WTC11 (cell line): ENCODE results near the gene PIRT.
"Not testable (repeated sequence)": the region's sequence is repeated elsewhere in the genome, so short reads cannot be mapped to it uniquely, and the experiment has no call there.

Experiments used
- ATF1 ChIP-seq: sonication (generic); formaldehyde crosslinking; IDR thresholded peaks from 2 replicates; pipeline ENCODE4 v1.8.1; 2023; ENCODE audit warnings: mild to moderate bottlenecking, moderate library complexity, missing genetic modification reagents
- CREB1 ChIP-seq: sonication (generic); formaldehyde crosslinking; IDR thresholded peaks from 2 replicates; pipeline ENCODE4 v1.8.0; 2023; ENCODE audit warnings: mild to moderate bottlenecking, missing genetic modification reagents
- FOXP1 ChIP-seq: sonication (generic); formaldehyde crosslinking; IDR thresholded peaks from 2 replicates; pipeline ENCODE4 v1.8.0; 2022; ENCODE audit warnings: missing genetic modification reagents, mild to moderate bottlenecking, moderate library complexity, borderline replicate concordance
- JUN ChIP-seq: sonication (generic); formaldehyde crosslinking; IDR thresholded peaks from 2 replicates; pipeline ENCODE4 v1.8.0; 2023; ENCODE audit warnings: mild to moderate bottlenecking, missing genetic modification reagents
- TCF7 ChIP-seq: sonication (generic); formaldehyde crosslinking; IDR thresholded peaks from 2 replicates; pipeline ENCODE4 v1.8.0; 2022; ENCODE audit warnings: mild to moderate bottlenecking, low read depth, missing genetic modification reagents, moderate library complexity
- TP53 ChIP-seq: sonication (generic); formaldehyde crosslinking; IDR thresholded peaks from 2 replicates; pipeline ENCODE4 v1.8.1; 2023; ENCODE audit warnings: mild to moderate bottlenecking, missing genetic modification reagents
- TF ChIP-seq, protein P1 (sequence below): sonication (generic); formaldehyde crosslinking; IDR thresholded peaks from 2 replicates; pipeline ENCODE4 v1.8.1; 2022; ENCODE audit warnings: low read depth, mild to moderate bottlenecking, moderate library complexity, missing genetic modification reagents, borderline replicate concordance
- TF ChIP-seq, protein P2 (sequence below): fragments of 200-600 bp; IDR thresholded peaks from 2 replicates; pipeline ENCODE4 v1.8.0; 2022; ENCODE audit warnings: antibody characterized with exemption
- TF ChIP-seq, protein P3 (sequence below): sonication (generic); formaldehyde crosslinking; IDR thresholded peaks from 2 replicates; pipeline ENCODE4 v1.8.1; 2022; ENCODE audit warnings: low read depth, missing genetic modification reagents, borderline replicate concordance
- TF ChIP-seq, protein P4 (sequence below): sonication (generic); formaldehyde crosslinking; IDR thresholded peaks from 2 replicates; pipeline ENCODE4 v1.8.0; 2022; ENCODE audit warnings: mild to moderate bottlenecking, missing genetic modification reagents
- TF ChIP-seq, protein P5 (sequence below): sonication (generic); formaldehyde crosslinking; IDR thresholded peaks from 2 replicates; pipeline ENCODE4 v1.8.1; 2023; ENCODE audit warnings: mild to moderate bottlenecking, missing genetic modification reagents, borderline replicate concordance
- TF ChIP-seq, protein P6 (sequence below): sonication (generic); formaldehyde crosslinking; conservative IDR thresholded peaks from 2 replicates; pipeline ENCODE4 v1.8.1; 2022; ENCODE audit warnings: mild to moderate bottlenecking, missing genetic modification reagents

DNA sequence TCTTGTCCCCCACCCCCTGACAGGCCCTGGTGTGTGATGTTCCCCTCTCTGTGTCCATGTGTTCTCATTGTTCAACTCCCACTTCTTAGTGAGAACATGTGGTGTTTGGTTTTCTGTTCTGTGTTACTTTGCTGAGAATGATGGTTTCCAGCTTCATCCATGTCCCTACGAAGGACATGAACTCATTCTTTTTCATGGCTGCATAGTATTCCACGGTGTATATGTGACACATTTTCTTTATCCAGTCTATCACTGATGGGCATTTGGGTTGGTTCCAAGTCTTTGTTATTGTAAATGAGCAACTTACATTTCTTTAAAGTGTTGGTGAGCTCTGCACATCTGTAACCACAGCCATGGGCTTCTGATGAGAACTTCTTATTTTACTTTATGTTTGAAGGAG lies 30.9 kb upstream of the PIRT start:
- not testable (repeated sequence) for TF ChIP-seq CREB1 (CRISPR knock-in tag); ATF1 (CRISPR knock-in tag); TCF7 (CRISPR knock-in tag); JUN (CRISPR knock-in tag); TP53 (CRISPR knock-in tag); FOXP1
- TF ChIP-seq, protein P1, sequence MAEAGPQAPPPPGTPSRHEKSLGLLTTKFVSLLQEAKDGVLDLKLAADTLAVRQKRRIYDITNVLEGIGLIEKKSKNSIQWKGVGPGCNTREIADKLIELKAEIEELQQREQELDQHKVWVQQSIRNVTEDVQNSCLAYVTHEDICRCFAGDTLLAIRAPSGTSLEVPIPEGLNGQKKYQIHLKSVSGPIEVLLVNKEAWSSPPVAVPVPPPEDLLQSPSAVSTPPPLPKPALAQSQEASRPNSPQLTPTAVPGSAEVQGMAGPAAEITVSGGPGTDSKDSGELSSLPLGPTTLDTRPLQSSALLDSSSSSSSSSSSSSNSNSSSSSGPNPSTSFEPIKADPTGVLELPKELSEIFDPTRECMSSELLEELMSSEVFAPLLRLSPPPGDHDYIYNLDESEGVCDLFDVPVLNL (CRISPR knock-in tag), result not testable (repeated sequence)
- TF ChIP-seq, protein P2, sequence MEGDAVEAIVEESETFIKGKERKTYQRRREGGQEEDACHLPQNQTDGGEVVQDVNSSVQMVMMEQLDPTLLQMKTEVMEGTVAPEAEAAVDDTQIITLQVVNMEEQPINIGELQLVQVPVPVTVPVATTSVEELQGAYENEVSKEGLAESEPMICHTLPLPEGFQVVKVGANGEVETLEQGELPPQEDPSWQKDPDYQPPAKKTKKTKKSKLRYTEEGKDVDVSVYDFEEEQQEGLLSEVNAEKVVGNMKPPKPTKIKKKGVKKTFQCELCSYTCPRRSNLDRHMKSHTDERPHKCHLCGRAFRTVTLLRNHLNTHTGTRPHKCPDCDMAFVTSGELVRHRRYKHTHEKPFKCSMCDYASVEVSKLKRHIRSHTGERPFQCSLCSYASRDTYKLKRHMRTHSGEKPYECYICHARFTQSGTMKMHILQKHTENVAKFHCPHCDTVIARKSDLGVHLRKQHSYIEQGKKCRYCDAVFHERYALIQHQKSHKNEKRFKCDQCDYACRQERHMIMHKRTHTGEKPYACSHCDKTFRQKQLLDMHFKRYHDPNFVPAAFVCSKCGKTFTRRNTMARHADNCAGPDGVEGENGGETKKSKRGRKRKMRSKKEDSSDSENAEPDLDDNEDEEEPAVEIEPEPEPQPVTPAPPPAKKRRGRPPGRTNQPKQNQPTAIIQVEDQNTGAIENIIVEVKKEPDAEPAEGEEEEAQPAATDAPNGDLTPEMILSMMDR, result not testable (repeated sequence)
- TF ChIP-seq, protein P3, sequence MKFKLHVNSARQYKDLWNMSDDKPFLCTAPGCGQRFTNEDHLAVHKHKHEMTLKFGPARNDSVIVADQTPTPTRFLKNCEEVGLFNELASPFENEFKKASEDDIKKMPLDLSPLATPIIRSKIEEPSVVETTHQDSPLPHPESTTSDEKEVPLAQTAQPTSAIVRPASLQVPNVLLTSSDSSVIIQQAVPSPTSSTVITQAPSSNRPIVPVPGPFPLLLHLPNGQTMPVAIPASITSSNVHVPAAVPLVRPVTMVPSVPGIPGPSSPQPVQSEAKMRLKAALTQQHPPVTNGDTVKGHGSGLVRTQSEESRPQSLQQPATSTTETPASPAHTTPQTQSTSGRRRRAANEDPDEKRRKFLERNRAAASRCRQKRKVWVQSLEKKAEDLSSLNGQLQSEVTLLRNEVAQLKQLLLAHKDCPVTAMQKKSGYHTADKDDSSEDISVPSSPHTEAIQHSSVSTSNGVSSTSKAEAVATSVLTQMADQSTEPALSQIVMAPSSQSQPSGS, result not testable (repeated sequence)
- TF ChIP-seq, protein P4, sequence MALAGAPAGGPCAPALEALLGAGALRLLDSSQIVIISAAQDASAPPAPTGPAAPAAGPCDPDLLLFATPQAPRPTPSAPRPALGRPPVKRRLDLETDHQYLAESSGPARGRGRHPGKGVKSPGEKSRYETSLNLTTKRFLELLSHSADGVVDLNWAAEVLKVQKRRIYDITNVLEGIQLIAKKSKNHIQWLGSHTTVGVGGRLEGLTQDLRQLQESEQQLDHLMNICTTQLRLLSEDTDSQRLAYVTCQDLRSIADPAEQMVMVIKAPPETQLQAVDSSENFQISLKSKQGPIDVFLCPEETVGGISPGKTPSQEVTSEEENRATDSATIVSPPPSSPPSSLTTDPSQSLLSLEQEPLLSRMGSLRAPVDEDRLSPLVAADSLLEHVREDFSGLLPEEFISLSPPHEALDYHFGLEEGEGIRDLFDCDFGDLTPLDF, result not testable (repeated sequence)
- TF ChIP-seq, protein P5, sequence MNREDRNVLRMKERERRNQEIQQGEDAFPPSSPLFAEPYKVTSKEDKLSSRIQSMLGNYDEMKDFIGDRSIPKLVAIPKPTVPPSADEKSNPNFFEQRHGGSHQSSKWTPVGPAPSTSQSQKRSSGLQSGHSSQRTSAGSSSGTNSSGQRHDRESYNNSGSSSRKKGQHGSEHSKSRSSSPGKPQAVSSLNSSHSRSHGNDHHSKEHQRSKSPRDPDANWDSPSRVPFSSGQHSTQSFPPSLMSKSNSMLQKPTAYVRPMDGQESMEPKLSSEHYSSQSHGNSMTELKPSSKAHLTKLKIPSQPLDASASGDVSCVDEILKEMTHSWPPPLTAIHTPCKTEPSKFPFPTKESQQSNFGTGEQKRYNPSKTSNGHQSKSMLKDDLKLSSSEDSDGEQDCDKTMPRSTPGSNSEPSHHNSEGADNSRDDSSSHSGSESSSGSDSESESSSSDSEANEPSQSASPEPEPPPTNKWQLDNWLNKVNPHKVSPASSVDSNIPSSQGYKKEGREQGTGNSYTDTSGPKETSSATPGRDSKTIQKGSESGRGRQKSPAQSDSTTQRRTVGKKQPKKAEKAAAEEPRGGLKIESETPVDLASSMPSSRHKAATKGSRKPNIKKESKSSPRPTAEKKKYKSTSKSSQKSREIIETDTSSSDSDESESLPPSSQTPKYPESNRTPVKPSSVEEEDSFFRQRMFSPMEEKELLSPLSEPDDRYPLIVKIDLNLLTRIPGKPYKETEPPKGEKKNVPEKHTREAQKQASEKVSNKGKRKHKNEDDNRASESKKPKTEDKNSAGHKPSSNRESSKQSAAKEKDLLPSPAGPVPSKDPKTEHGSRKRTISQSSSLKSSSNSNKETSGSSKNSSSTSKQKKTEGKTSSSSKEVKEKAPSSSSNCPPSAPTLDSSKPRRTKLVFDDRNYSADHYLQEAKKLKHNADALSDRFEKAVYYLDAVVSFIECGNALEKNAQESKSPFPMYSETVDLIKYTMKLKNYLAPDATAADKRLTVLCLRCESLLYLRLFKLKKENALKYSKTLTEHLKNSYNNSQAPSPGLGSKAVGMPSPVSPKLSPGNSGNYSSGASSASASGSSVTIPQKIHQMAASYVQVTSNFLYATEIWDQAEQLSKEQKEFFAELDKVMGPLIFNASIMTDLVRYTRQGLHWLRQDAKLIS, result not testable (repeated sequence)
- TF ChIP-seq, protein P6, sequence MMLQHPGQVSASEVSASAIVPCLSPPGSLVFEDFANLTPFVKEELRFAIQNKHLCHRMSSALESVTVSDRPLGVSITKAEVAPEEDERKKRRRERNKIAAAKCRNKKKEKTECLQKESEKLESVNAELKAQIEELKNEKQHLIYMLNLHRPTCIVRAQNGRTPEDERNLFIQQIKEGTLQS (CRISPR knock-in tag), result not testable (repeated sequence)
